BLaER1 (cell line): ENCODE measurements around the gene DCUN1D5.
"Not testable (repeated sequence)": the region's sequence is repeated elsewhere in the genome, so short reads cannot be mapped to it uniquely, and the experiment has no call there.

Experiments
- H3K27ac ChIP-seq: shearing (Covaris generic); formaldehyde crosslinking; 2 replicates; pipeline ENCODE4 v1.8.1; 2022
- H3K27me3 ChIP-seq: shearing (Covaris generic); formaldehyde crosslinking; 2 replicates; pipeline ENCODE4 v1.8.1; 2022
- H3K36me3 ChIP-seq: shearing (Covaris generic); formaldehyde crosslinking; 2 replicates; pipeline ENCODE4 v1.8.1; 2022
- H3K4me1 ChIP-seq: shearing (Covaris generic); formaldehyde crosslinking; 2 replicates; pipeline ENCODE4 v1.8.1; 2022
- H3K4me2 ChIP-seq: shearing (Covaris generic); formaldehyde crosslinking; 2 replicates; pipeline ENCODE4 v1.8.1; 2022
- H3K4me3 ChIP-seq: shearing (Covaris generic); formaldehyde crosslinking; 2 replicates; pipeline ENCODE4 v1.8.1; 2022
- H3K9ac ChIP-seq: shearing (Covaris generic); formaldehyde crosslinking; 2 replicates; pipeline ENCODE4 v1.8.1; 2022
- H3K9me3 ChIP-seq: shearing (Covaris generic); formaldehyde crosslinking; 2 replicates; pipeline ENCODE4 v1.8.1; 2022
- H4K20me1 ChIP-seq: shearing (Covaris generic); formaldehyde crosslinking; 2 replicates; pipeline ENCODE4 v1.8.1; 2022
- Cebpa-rat ChIP-seq: shearing (Covaris generic); IDR thresholded peaks from 2 replicates; pipeline ENCODE4 v1.8.1; 2022

The DCUN1D5 gene

DNA sequence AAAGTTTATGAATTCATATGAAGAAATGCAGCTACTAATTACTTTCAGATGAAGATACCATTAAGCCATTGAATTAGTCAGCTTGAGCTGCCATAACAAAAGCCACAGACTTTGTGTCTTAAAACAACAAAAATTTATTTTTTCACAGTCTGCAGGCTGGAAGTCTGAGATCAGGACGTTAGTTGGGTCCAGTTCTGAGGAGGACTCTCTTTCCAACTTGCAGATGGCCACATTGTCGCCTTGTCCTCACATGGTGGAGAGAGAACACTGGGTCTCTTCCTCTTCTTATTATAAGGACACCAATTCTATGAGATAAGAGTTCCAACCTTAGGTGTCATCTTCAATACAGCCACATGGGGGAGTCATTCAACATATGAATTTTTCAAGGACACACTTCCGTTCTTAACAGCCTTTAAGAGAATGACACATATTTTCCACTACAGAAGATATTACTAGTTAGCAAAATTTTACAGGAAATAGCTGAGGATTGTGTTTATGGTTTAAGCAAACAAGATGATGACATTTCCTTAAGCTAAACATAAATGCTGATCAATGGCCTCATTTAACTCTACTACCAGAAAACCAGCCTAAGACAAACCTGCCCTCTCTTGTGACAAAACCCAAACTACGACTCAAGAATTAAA, 56.0 kb downstream of the DCUN1D5 start:
- no peaks in the 10 kb centered on the region for H3K36me3 ChIP-seq
- TF ChIP-seq Cebpa-rat = no peak
- no peak overlapping the region for H3K9ac ChIP-seq
- no peaks in the 10 kb centered on the region; the same call in 1 of the 2 replicates for H3K9me3 ChIP-seq
- H4K20me1 ChIP-seq = no peaks in the 10 kb centered on the region
- H3K4me2 ChIP-seq = no peak overlapping the region
- H3K4me3 ChIP-seq = no peak overlapping the region
- no peaks in the 10 kb centered on the region for H3K27me3 ChIP-seq
- H3K27ac ChIP-seq = no peak overlapping the region
- no peaks in the 10 kb centered on the region for H3K4me1 ChIP-seq

DNA sequence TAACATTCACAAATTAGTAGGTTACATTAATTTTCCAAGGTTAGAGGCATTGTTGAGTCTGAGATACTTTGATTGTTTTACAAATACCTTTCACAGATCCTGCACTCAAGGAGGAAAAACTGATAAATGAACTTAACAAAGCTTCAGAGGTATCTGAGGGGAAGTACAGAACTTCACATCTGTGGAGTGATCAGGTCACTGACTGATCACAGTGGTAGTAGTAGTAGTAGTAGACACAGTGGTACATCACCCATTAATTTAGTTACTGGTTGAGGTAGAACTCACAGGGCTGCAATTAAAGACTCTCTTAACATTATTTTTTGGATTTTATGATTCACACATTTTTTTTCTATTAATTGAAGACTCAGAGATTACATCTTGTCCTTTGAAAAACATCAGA, 56.7 kb downstream of the DCUN1D5 start:
- H3K9me3 ChIP-seq = no peaks in the 10 kb centered on the region; the same call in 1 of the 2 replicates
- H3K4me3 ChIP-seq = no peak overlapping the region
- TF ChIP-seq Cebpa-rat = no peak
- H3K9ac ChIP-seq = no peak overlapping the region
- H3K27me3 ChIP-seq = no peaks in the 10 kb centered on the region
- H3K36me3 ChIP-seq = no peaks in the 10 kb centered on the region
- no peak overlapping the region for H3K27ac ChIP-seq
- H3K4me2 ChIP-seq = no peak overlapping the region
- no peaks in the 10 kb centered on the region for H4K20me1 ChIP-seq
- no peaks in the 10 kb centered on the region for H3K4me1 ChIP-seq

DNA sequence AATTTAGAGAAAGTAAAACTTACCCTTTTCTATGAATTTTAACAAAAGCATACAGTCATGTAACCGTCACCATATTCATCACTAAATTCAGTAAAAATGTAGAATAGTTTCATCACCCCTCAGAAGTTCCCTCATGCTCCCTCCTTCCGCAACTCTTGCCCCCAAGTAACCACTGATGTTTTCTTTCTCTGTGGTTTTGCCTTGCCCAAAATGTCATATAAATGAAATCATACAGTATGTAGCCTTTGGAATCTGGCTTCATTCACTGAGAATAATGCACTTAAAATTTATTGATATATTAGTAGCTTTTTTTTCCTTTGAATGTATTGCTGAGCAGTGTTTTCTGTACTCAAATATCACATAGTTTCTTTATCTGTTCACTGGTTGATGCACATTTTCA, 60.1 kb downstream of the DCUN1D5 start:
- H3K4me2 ChIP-seq = no peak overlapping the region
- H3K9ac ChIP-seq = no peak overlapping the region
- no peak overlapping the region for H3K27ac ChIP-seq
- no peaks in the 10 kb centered on the region for H3K4me1 ChIP-seq
- H3K36me3 ChIP-seq = no peaks in the 10 kb centered on the region
- no peaks in the 10 kb centered on the region; the same call in 1 of the 2 replicates for H3K9me3 ChIP-seq
- no peak overlapping the region for H3K4me3 ChIP-seq
- H4K20me1 ChIP-seq = no peaks in the 10 kb centered on the region
- no peak for TF ChIP-seq Cebpa-rat
- no peaks in the 10 kb centered on the region for H3K27me3 ChIP-seq

DNA sequence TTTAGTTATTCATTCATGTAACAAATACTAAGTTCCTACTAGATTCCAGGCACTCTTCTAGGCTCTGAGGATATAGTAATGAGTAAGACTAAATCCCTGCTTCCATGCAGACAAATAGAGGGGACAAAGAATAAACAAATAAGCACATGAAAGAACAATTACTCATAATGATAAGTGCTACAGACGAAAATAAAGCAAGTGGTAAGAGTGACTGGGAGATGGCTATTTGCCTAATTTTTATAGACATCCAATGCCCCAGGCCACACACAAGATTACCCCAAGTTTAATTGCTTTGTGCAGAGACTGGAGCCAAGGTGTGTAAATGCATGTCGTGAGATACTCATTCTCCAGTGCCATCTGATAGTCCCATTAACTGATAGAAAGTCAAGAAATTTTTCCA, 62.6 kb downstream of the DCUN1D5 start:
- H3K9me3 ChIP-seq = no peaks in the 10 kb centered on the region; the same call in 1 of the 2 replicates
- TF ChIP-seq Cebpa-rat = no peak
- H3K4me2 ChIP-seq = no peak overlapping the region
- H3K27ac ChIP-seq = no peak overlapping the region
- no peak overlapping the region for H3K9ac ChIP-seq
- no peaks in the 10 kb centered on the region for H3K27me3 ChIP-seq
- H3K4me1 ChIP-seq = no peaks in the 10 kb centered on the region
- no peak overlapping the region for H3K4me3 ChIP-seq
- H3K36me3 ChIP-seq = no peaks in the 10 kb centered on the region
- H4K20me1 ChIP-seq = no peaks in the 10 kb centered on the region

DNA sequence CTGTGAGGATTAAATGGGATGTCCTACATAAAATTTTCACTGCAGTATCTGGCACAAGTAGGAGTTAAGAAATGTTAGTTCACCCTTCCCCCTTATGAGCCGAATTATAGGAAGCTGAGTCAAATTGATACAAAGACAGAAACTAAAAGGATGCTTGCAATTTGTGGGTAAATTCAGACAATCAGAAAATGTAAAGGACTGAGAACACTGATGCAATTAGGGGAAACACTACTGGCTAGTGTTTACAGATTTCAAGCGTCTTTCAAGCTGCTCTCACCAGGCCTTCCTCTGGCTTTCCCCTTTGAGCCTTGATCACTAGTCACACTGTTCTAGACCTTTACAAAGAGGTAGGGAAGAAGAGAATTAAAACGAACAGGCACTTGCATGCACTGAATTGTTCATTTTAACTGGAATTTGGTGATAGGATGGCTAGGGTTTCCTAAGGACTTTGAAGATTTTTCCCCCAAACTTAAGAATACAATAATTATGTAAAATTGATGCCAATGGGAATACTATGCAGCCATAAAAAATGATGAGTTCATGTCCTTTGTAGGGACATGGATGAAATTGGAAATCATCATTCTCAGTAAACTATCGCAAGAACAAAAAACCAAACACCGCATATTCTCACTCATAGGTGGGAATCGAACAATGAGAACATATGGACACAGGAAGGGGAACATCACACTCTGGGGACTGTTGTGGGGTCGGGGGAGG, 63.5 kb downstream of the DCUN1D5 start:
- not testable (repeated sequence) for H3K9ac ChIP-seq, H3K4me2 ChIP-seq

DNA sequence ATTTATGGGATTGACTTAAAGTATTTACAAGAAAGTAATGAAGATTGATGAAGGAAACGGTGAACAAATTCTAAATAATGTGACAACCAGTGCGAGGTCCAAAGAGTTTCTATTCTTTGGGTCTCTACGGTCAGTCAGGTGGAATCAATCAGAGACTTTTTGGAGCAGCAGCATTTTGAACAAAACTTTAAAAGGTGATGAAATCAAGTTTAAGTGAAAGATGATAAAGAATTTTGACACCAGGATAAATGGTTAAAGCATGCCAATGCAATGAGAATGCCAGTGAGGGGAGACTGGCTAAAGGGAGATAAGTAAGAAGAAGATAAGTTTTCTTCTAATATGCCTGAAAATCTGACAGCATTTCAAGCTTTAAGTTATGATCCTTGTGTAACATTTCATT, 67.9 kb downstream of the DCUN1D5 start:
- Histone ChIP-seq H3K4me2 (no peak overlapping the region), H3K4me1 (no peaks in the 10 kb centered on the region), H3K4me3 (no peak overlapping the region), H3K27ac (no peak overlapping the region), H3K9me3 (no peaks in the 10 kb centered on the region), H3K27me3 (no peaks in the 10 kb centered on the region), H4K20me1 (no peaks in the 10 kb centered on the region), H3K9ac (no peak overlapping the region), H3K36me3 (no peaks in the 10 kb centered on the region)
- TF ChIP-seq Cebpa-rat = no peak

More for the DNA sequence above, 63.5 kb downstream of the DCUN1D5 start:
- H3K27me3 ChIP-seq, H3K27ac ChIP-seq, H4K20me1 ChIP-seq, H3K4me1 ChIP-seq, H3K4me3 ChIP-seq, H3K36me3 ChIP-seq, H3K9me3 ChIP-seq: not testable (repeated sequence)

DNA sequence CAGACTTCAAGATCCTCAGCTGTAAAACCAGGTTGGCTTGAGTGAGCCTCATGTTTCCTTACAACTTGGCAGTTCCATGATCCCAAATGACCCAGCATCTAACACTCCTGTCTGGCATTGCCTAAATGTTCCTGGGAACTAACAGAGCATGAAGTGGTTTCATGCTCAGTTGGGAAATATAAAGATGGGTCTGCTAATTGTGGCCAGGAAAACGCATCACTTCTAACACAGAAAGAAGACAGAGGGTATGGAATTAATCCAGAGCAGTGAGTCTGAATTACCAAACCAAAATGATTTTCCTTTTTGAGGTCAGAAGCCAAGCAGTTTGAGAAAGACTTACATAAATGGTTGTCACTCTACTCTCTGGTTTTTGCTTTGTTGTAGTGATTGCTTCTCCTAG, 75.9 kb downstream of the DCUN1D5 start:
- no peaks in the 10 kb centered on the region for H3K9me3 ChIP-seq
- H3K4me3 ChIP-seq = no peak overlapping the region
- no peak for TF ChIP-seq Cebpa-rat
- no peaks in the 10 kb centered on the region for H4K20me1 ChIP-seq
- no peaks in the 10 kb centered on the region for H3K4me1 ChIP-seq
- no peak overlapping the region for H3K9ac ChIP-seq
- H3K4me2 ChIP-seq = no peak overlapping the region
- H3K27ac ChIP-seq = no peak overlapping the region
- H3K36me3 ChIP-seq = no peaks in the 10 kb centered on the region
- H3K27me3 ChIP-seq = no peaks in the 10 kb centered on the region

DNA sequence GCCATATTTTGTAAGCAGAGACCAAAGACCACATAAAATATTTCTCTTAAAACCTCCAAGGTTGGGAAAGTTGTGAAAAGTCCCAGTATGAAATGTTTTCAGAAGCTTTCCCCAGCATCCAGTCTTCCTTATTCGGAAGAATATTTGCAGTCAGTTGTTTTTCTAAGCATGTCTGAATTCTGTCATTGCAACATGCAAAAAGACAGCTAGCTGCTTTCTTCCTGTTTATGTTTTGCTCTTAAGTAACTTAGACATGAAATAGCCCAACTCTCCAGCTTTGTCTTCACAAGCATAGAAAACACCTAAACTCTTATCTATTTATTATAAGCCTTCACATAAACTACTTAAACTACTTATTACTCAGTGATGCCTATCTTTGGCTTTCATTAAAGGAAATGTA, 78.5 kb downstream of the DCUN1D5 start:
- H3K27ac ChIP-seq = no peak overlapping the region
- H3K4me1 ChIP-seq = no peaks in the 10 kb centered on the region
- H3K4me2 ChIP-seq = no peak overlapping the region
- H3K9me3 ChIP-seq = peaks cover 16% of the 10 kb centered on the region
- no peaks in the 10 kb centered on the region for H3K27me3 ChIP-seq
- H3K9ac ChIP-seq = no peak overlapping the region
- no peaks in the 10 kb centered on the region for H4K20me1 ChIP-seq
- H3K4me3 ChIP-seq = no peak overlapping the region
- no peaks in the 10 kb centered on the region for H3K36me3 ChIP-seq
- no peak for TF ChIP-seq Cebpa-rat
